ENCODE measurements around the gene MTMR4. TPM values are rescaled to one million over a fixed set of nuclear protein-coding genes. Genes with fewer than 3 reads are reported as not detected.
A peak's percentile ranks its signal among the peaks of the same experiment; 100 is the strongest.
"Not testable (repeated sequence)": the region's sequence is repeated elsewhere in the genome, so short reads cannot be mapped to it uniquely, and the experiment has no call there.

Gene MTMR4
- total RNA-seq, 1 donor from 2014 or later: 57.5 TPM

GRCh38 chr17:58491510-58492045 lies 22.9 kb downstream of the MTMR4 start:
- DNase-seq: no peak

GRCh38 chr17:58488428-58488890 lies 26.0 kb downstream of the MTMR4 start:
- DNase-seq: no peak

- DNase-seq: peak; percentile 34
Observed at GRCh38 chr17:58487589-58488427, 26.6 kb downstream of the MTMR4 start, which contains the start of gene HSF5. Gene HSF5 (minus strand): TSS chr17:58488408. CDS start chr17:58488274, 134 bp downstream.

GRCh38 chr17:58484600-58484999 lies 29.8 kb downstream of the MTMR4 start:
- DNase-seq: no peak

GRCh38 chr17:58481798-58482197 lies 32.6 kb downstream of the MTMR4 start:
- DNase-seq: not testable (repeated sequence)

- DNase-seq: no peak
Observed at GRCh38 chr17:58480090-58480489, 34.3 kb downstream of the MTMR4 start.

GRCh38 chr17:58476812-58477211 lies 37.6 kb downstream of the MTMR4 start:
- DNase-seq: no peak

- DNase-seq: no peak
Observed at GRCh38 chr17:58475985-58476384, 38.5 kb downstream of the MTMR4 start.

- no peak for DNase-seq
Observed at GRCh38 chr17:58470356-58470755, 44.1 kb downstream of the MTMR4 start.

- no peak for DNase-seq
Observed at GRCh38 chr17:58468944-58469343, 45.5 kb downstream of the MTMR4 start.

GRCh38 chr17:58455491-58455890 lies 58.9 kb downstream of the MTMR4 start:
- no peak for DNase-seq

- DNase-seq: no peak
Observed at GRCh38 chr17:58452738-58453137, 61.7 kb downstream of the MTMR4 start.

- peak; percentile 91 for DNase-seq
Observed at GRCh38 chr17:58447039-58447975, 67.1 kb downstream of the MTMR4 start.

- DNase-seq: no peak
Observed at GRCh38 chr17:58446086-58446485, 68.4 kb downstream of the MTMR4 start.

Other genes with a start within 250 kb of the MTMR4 start
- gene MPO, start 233.7 kb downstream of the MTMR4 start, total RNA-seq: not detected in 2 replicates
- under 0.01 and 0.14 TPM in 2 replicates for gene TSPOAP1, start 185.8 kb downstream of the MTMR4 start, total RNA-seq
- 39.0 and 53.6 TPM in 2 replicates for gene SUPT4H1, start 162.4 kb downstream of the MTMR4 start, total RNA-seq
- gene RNF43, start 97.1 kb downstream of the MTMR4 start, total RNA-seq: not detected in 2 replicates
- 0.05 and 0.17 TPM in 2 replicates for gene HSF5, start 26.2 kb downstream of the MTMR4 start, total RNA-seq
- under 0.01 and 0.05 TPM in 2 replicates for gene TEX14, start 177.4 kb upstream of the MTMR4 start, total RNA-seq
- 22.8 and 28.3 TPM in 2 replicates for gene RAD51C, start 178.0 kb upstream of the MTMR4 start, total RNA-seq
- gene PPM1E, start 241.2 kb upstream of the MTMR4 start, total RNA-seq: under 0.01 and 0.14 TPM in 2 replicates